Pancreas (tissue), 10 donors: ENCODE results near the gene LTBP4. TPM values are rescaled to one million over a fixed set of nuclear protein-coding genes. Genes with fewer than 3 reads are reported as not detected.

Experiments used
- ATAC-seq, 4 donors: fragments of 200-7000 bp; cut with Tn5 transposase; one replicate each; pipeline versions ENCODE4 v1.8.0 to v1.9.1; 2020; ENCODE audit warnings: mild to moderate bottlenecking in 4 of 4, moderate library complexity in 4 of 4
- DNase-seq, 6 donors: peaks; one replicate each; pipeline ENCODE4 v3.0.0-alpha.2; 2020
- FAIRE-seq: peaks from 2 replicates; lab custom pipeline; 2012; peaks lifted over from hg19 to GRCh38; lab: Jason Lieb, UNC
- H3K27ac ChIP-seq, 4 donors: fragments of 200-600 bp; sonication (generic); 1 replicate in 3 of 4; 2 replicates in 1 of 4; pipeline versions ENCODE4 v1.5.0 to v1.8.0; 2020
- H3K27me3 ChIP-seq, 4 donors: fragments of 200-600 bp; one replicate each; pipeline ENCODE4 v1.8.0; 2021
- H3K36me3 ChIP-seq, 3 donors: fragments of 200-600 bp; sonication (generic) in 1 of 3; one replicate each; pipeline versions ENCODE4 v1.5.0 to v1.8.0; 2020 to 2021
- H3K4me1 ChIP-seq, 3 donors: fragments of 200-600 bp; one replicate each; pipeline ENCODE4 v1.8.0; 2021
- H3K4me3 ChIP-seq, 4 donors: fragments of 200-600 bp; sonication (generic) in 2 of 4; one replicate each; pipeline versions ENCODE4 v1.5.0 to v1.8.0; 2020 to 2021
- H3K9me3 ChIP-seq, 4 donors: fragments of 200-600 bp; one replicate each; pipeline ENCODE4 v1.8.0; 2021
- WGBS, 2 donors: extraction: QIAGEN DNeasy Blood & Tissue Kit; methylation state at CpG; one replicate each; pipeline ENCODE4 v1.1.7; 2013; 5-methylcytosine and 5-hydroxymethylcytosine counted together
- intact Hi-C, 3 donors: fragments of 100-400 bp; cut with DNase I; formaldehyde crosslinking; loops; one replicate each; pipeline versions ENCODE4 v1.11.1 to v1.14.2; 2022
- polyA plus RNA-seq, 2 donors: library from polyadenylated mRNA; stranded (reverse); fragments of 200-250 nt; gene quantifications; one replicate each; pipeline ENCODE4 v1.2.3, GENCODE V29; 2013
- total RNA-seq, 6 donors: library from RNA; stranded (reverse); fragmentation: NEBNext Ultra II Directional in 4 of 6; extraction: Animal tissue kit (Norgen Biotek cat#: 25700) in 4 of 6; gene quantifications; one replicate each; pipeline versions ENCODE4 v1.2.1 to v1.2.4, GENCODE V29; 2021 to 2023
- TF ChIP-seq, protein P1 (sequence below), 4 donors: fragments of 200-600 bp; sonication (generic) in 3 of 4; IDR thresholded peaks; one replicate each; pipeline versions ENCODE4 v1.5.0 to v1.8.0; 2021; ENCODE audit warnings: antibody characterized with exemption in 4 of 4
- donor health status: healthy with polysubstance abuse.
- donor health status: DM: no; HTN: no; CAD: no; lungs with moderate emphysema.
- donor health status: DM: no; HTN: no; CAD: no.
- donor health status: control.
- donor health status: control.
- donor health status: Bipolar disorder and iron deficiency.
- donor health status: DM: yes; HTN: yes; CAD: no.
- donor health status: DM: no; HTN: no; CAD: no.
- donor health status: DM: no; HTN: no; CAD: no.
- donor health status: DM: yes; HTN: yes; CAD: no.

LTBP4 gene
- total and polyA plus RNA-seq, 8 donors, result 18.7 to 48.9 (median 28.2) TPM

DNA sequence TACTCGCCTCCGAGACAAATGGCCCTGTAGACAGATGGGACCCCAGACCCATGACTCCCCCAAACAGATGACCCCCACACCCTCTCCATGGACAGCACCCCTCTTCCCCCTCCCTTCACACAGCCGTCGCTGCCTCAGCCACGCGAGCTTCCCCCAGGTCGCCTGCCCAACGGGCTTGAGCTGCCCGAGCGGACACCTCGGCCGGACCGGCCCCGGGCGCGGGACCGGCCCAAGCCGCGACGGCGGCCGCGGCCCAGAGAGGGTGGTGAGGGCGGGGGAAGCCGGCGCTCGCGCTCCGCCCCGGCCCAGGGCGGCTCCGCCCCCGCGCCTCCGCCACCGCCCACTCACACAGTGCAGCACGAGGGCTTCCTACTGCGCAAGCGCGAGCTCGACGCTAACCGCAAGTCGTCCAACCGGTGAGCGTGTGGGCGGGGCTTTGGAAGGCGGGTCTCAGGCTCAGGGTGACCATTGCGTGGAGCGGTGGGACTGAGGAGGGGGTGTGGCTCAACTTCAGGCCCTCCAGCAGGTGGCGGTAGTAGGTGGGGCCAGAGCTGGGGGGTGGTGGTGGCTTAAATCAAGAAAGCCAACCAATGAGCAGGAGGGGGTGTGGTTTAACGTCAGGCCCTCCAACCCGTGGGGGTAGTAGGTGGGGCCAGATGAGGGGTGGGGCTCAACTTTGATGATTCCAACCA is 30.7 kb upstream of the LTBP4 start:
- H3K36me3 ChIP-seq, result no peaks in the 10 kb centered on the region
- H3K4me1 ChIP-seq, result peaks cover 0 to 5% (median 0%) of the 10 kb centered on the region in 3 donors
- no peak overlapping the region for H3K27ac ChIP-seq
- peak; percentile 99 to 100 (median 100) for DNase-seq
- peak; percentile 78 for FAIRE-seq
- H3K4me3 ChIP-seq, result peak overlapping the region in 2 of 4 donors; percentile 27 to 36
- 1% methylated on average over 50 to 53 of the region's 53 CpGs for WGBS, 2 donors
- H3K27me3 ChIP-seq, result peaks cover 0 to 9% (median 0%) of the 10 kb centered on the region in 4 donors
- ATAC-seq, result peak; percentile 95 to 98 (median 96)
- H3K9me3 ChIP-seq, result no peaks in the 10 kb centered on the region
- intact Hi-C loops, result no loop called here
- TF ChIP-seq, protein P1, sequence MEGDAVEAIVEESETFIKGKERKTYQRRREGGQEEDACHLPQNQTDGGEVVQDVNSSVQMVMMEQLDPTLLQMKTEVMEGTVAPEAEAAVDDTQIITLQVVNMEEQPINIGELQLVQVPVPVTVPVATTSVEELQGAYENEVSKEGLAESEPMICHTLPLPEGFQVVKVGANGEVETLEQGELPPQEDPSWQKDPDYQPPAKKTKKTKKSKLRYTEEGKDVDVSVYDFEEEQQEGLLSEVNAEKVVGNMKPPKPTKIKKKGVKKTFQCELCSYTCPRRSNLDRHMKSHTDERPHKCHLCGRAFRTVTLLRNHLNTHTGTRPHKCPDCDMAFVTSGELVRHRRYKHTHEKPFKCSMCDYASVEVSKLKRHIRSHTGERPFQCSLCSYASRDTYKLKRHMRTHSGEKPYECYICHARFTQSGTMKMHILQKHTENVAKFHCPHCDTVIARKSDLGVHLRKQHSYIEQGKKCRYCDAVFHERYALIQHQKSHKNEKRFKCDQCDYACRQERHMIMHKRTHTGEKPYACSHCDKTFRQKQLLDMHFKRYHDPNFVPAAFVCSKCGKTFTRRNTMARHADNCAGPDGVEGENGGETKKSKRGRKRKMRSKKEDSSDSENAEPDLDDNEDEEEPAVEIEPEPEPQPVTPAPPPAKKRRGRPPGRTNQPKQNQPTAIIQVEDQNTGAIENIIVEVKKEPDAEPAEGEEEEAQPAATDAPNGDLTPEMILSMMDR (IDR thresholded peaks at IDR 0.05), result no peak

DNA sequence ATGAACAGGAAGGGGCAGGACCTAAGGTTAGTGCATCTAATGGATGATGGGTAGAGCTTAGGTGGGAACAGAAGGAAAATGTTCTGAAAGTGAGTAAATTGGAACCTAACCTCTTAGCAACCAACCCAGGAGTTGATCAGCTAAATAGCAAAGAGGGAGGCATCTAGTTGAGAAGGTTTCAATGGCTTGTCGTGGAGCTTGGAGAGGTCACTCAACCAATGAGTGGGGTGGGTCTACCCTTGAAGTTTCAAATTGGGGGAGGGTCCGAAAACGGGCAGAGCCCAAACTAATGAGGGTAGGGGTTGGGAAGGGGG is 30.2 kb upstream of the LTBP4 start:
- H3K27me3 ChIP-seq, result peaks cover 0 to 9% (median 0%) of the 10 kb centered on the region in 4 donors
- DNase-seq, result no peak
- no peak for FAIRE-seq
- TF ChIP-seq, protein P1 (IDR thresholded peaks at IDR 0.05), result no peak
- 15% methylated on average over 3 of the region's 3 CpGs for WGBS, 2 donors
- no peaks in the 10 kb centered on the region for H3K36me3 ChIP-seq
- no peak for ATAC-seq
- no peak overlapping the region for H3K4me3 ChIP-seq
- peaks cover 0 to 5% (median 0%) of the 10 kb centered on the region in 3 donors for H3K4me1 ChIP-seq
- no peak overlapping the region for H3K27ac ChIP-seq
- no peaks in the 10 kb centered on the region for H3K9me3 ChIP-seq
- intact Hi-C loops, result no loop called here

DNA sequence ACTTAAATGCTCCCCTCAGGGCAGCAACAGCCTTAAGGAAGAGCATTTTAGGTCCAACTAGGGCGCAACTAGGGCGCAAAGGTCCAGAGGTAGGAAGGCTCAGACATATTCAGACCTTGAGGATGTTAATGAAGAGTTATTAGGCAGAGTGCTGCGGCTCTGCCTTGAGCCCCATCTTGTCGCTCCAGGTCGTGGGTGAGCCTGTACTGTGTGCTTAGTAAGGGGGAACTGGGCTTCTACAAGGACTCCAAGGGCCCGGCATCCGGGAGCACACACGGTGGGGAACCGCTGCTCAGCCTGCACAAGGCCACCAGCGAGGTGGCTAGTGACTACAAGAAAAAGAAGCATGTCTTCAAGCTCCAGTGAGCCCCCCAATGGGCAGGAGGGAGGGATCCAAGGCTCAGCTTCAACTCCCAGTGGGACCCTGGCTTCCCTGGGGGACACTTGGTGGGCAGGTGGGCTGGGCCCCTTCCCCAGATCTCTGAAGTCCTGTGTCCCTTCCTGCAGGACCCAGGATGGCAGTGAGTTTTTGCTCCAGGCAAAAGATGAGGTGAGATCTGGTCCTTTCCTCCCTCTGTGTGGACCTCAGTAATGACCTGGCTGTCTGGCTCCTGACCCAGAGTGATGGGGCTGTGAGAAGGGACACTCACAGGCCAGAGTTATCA is 29.2 kb upstream of the LTBP4 start:
- H3K9me3 ChIP-seq, result no peaks in the 10 kb centered on the region
- H3K27me3 ChIP-seq, result peaks cover 0 to 9% (median 0%) of the 10 kb centered on the region in 4 donors
- intact Hi-C loops, result no loop called here
- TF ChIP-seq, protein P1 (IDR thresholded peaks at IDR 0.05), result no peak
- WGBS, 2 donors, result 79 to 80% methylated on average over 10 of the region's 10 CpGs
- DNase-seq (no peak), ATAC-seq (no peak), FAIRE-seq (no peak)
- no peak overlapping the region for H3K4me3 ChIP-seq
- no peak overlapping the region for H3K27ac ChIP-seq
- peaks cover 0 to 5% (median 0%) of the 10 kb centered on the region in 3 donors for H3K4me1 ChIP-seq
- H3K36me3 ChIP-seq, result no peaks in the 10 kb centered on the region

DNA sequence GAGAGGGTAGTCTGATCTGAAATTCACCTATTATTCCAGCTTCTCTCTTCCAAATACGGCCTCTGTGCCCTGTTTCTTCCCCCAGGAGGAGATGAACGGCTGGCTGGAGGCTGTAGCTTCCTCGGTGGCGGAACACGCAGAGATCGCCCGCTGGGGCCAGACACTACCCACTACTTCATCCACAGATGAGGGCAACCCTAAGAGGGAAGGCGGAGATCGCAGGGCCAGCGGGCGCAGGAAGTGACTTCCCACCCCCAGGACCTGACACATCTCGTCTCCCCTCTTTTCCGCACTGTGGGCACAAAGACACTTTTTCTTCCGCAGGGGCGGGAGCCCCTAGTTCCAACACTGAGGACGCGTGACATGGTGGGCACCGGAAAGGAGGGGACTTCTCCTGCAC is 25.8 kb upstream of the LTBP4 start:
- no peak overlapping the region for H3K4me3 ChIP-seq
- FAIRE-seq (no peak), DNase-seq (no peak), ATAC-seq (no peak)
- no peaks in the 10 kb centered on the region for H3K9me3 ChIP-seq
- H3K27ac ChIP-seq, result no peak overlapping the region
- peaks cover 0 to 3% (median 0%) of the 10 kb centered on the region in 3 donors for H3K4me1 ChIP-seq
- peaks cover 0 to 3% (median 0%) of the 10 kb centered on the region in 3 donors for H3K36me3 ChIP-seq
- no peaks in the 10 kb centered on the region for H3K27me3 ChIP-seq
- intact Hi-C loops, result no loop called here
- TF ChIP-seq, protein P1 (IDR thresholded peaks at IDR 0.05), result no peak
- WGBS, 2 donors, result 69 to 77% methylated on average over 18 of the region's 18 CpGs
